ENCODE results near the gene GAST.

Gene GAST

DNA sequence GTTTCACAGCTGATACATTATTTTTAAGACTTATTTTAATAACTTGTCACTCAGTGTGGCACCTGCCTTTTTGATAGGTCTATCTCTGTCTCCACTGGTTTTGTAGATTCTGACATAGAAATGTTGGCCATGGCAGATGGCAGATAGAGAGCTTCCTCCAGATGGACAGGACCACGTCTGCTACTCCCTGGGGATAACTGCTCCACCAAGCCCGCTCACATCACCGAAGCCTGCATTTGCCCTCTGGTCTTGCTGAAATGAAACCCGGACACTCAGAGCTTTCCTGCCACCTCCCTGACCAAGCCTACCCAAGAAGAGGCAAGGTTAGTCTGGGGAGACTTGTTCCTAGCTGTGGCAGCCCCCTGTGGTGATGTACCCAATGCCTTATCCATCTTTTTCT is 38.7 kb downstream of the GAST start:
- DNase-seq, result no peak

DNA sequence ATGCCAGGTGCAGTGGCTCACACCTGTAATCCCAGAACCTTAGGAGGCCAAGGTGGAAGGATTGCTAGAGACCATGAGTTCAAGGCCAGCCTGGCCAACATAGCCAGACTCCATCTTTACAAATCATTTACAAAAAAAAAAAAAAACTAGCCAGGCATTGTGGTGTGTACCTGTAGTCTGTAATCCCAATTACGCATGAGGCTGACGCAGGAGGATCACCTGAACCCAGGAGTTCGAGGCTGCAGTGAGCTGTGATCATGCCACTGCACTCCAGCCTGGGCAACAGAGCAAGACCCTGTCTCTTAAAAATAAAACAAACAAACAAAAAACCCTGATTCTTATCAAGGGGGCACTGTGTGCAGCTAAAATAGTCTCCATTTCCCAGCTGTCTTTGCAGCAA is 39.2 kb downstream of the GAST start:
- DNase-seq, result no peak

DNA sequence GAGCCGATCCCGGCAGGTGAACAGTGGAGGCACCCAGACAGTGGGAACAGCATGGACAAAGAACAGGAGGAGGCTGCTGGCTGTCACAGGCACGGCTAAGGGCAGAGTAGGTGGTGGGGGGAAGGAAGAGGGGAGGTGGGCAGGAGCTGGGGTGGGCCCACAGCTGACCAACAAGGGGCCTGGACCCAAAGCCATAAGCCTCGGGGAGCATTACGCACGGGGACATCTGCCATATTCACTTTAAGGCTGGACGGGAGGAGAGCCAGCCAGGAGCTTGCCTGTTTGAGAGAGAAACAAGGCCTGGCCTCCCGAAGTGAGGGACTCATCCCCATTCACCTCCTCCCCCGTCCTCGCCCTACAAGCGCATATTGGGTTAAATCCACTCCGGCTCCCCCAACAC is 41.9 kb downstream of the GAST start:
- DNase-seq, result no peak

DNA sequence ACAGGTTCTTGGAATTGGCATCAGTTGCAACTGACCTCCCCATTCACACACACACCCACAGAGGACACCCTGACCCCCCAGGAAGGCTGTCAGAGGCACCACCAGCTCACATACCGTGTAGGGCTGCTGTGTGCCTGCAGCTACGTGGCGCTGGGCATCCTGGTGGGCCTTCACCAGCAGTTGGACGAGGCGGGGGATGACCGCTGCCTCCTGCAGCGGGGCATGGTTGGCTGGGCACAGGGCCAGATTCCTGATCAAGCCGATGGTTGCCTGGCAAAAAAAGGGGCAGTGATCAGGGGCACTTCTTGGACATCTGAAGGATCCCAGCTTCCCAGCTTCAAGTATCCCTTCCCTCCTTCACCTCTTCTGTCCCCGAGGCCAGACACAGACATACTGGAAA is 46.5 kb downstream of the GAST start:
- DNase-seq, result no peak

DNA sequence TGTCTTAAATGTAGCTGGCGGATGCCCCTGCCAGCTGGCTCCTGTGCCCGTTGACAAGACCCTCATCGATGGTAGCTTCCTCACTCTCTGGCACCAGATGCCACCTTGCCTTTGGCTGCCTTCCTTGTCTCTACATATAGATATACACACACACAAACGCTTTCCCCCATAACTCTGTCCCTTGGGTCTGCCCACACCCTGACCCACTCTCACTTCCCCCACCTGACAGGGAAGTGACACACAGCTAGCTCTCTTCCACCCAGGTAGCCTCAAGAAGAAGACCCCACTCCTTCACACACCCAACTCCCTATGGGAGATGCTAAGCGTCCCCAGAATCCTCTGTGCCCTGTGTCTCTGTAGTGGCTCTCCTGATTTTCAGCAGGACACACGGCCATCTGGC is 48.7 kb downstream of the GAST start:
- no peak for DNase-seq

DNA sequence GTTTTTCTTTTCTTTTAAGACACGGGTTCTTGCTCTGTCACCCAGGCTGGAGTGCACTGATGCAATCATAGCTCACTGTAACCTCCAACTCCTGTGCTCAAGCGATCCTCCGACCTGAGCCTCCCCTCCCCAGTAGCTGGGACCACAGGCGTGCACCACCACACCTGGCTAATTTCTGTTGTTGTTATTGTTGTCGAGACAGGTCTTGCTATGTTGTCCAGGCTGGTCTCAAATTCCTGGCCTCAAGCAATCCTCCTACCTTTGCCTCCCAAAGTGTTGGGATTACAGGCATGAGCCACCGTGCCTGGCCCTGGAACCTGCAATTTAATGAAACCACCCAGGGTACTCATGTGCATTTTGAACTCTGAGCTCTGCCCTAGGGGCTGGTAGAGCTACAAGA is 50.3 kb downstream of the GAST start:
- no peak for DNase-seq

DNA sequence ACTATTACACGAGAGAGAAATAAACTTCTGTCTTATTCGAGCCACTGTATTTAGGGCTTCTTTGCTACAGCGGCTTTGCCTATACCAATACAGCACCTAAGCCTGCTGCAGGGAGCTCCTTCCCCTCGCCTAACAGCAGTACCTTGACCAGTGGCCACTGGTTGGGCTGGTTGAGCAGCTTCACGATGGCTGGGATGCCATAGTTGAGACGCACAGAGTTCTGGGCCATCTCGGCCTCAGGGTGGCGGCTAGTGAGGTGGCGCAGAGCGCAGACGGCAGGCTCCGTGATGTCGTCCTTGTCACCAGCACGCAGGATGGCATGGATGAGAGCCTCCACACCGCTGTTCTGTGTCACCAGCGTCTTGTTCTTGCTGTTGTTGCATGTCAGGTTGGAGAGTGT is 50.7 kb downstream of the GAST start:
- no peak for DNase-seq

DNA sequence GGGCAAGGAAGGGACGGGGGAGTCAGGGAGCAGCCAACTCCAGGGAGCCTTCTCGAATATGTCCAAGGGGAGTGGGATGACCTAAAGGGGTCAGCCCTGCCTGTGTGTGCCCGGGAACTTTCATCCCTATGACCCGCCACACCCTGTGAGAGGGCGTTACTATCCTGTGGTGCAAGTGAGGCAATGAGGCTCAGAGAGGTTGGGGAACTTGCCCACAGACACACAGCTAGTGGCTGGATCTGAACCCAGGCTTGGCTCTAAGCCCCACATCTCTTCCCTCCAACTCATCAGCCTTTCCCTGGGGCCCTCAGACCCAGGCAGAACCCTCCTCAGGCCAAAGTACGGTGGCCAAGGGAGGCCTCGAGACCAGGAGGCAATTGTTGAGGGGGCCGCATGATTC is 51.2 kb downstream of the GAST start:
- DNase-seq, result no peak

Measured in stimulated activated CD4-positive, alpha-beta T cell treated with anti-CD3 and anti-CD28 coated beads, Interleukin-4, amount 100 ng/mL, for 4 hours (primary cell).